Measurements from ENCODE around the gene ZMIZ1.

GRCh38 chr10:79210672-79211071 lies 141.9 kb downstream of the ZMIZ1 start:
- no peak for TF ChIP-seq CTCF (IDR thresholded peaks at IDR 0.05; ENCODE audit: low read depth, low read length, missing input control)
- TF ChIP-seq MAX (IDR thresholded peaks at IDR 0.05), result no peak
- no peak for TF ChIP-seq SP1 (IDR thresholded peaks at IDR 0.05)
- TF ChIP-seq TAF1 (conservative IDR thresholded peaks at IDR 0.05), result no peak
- TF ChIP-seq ATF3 (IDR thresholded peaks at IDR 0.05), result no peak
- TF ChIP-seq EGR1 (IDR thresholded peaks at IDR 0.05; ENCODE audit: low read depth in 2 of 2), result no peak
- TF ChIP-seq REST (IDR thresholded peaks at IDR 0.05), result no peak
- TF ChIP-seq NR2F2 (IDR thresholded peaks at IDR 0.05), result no peak
- no peak for TF ChIP-seq RXRA (IDR thresholded peaks at IDR 0.05)
- no peak for TF ChIP-seq YY1 (IDR thresholded peaks at IDR 0.05)
- TF ChIP-seq FOXA1 (IDR thresholded peaks at IDR 0.05), result no peak
